HepG2 (cell line): ENCODE data around the gene PHLDB1. TPM values are rescaled to one million over a fixed set of nuclear protein-coding genes. Genes with fewer than 3 reads are reported as not detected.
"Not testable (repeated sequence)": the region's sequence is repeated elsewhere in the genome, so short reads cannot be mapped to it uniquely, and the experiment has no call there.

Source experiments
- ATAC-seq: fragments of 200-7000 bp; cut with Tn5 transposase; 3 replicates; pipeline ENCODE4 v1.9.1; 2020; ENCODE audit warnings: mild to moderate bottlenecking, moderate library complexity
- BruUV-seq: library from RNA; stranded (reverse); fragments of 400-500 nt; replicated peaks from 2 replicates; lab custom pipeline; 2021; lab: Mats Ljungman, UMichigan
- CTCF ChIA-PET: fragments of 300-600 bp; formaldehyde crosslinking; extraction: SDS; loops from one replicate; lab custom pipeline; 2021; ENCODE audit warnings: low total read pairs, inconsistent platforms, low intra/inter-chr PET ratio; lab: Yijun Ruan, JAX
- POLR2A ChIA-PET: fragments of 350-600 bp; sonication (Branson Sonifier 250); formaldehyde crosslinking; loops from one replicate; lab custom pipeline; 2020; ENCODE audit warnings: antibody characterized with exemption, inconsistent platforms; lab: Yijun Ruan, JAX
- DNase-seq: peaks from one replicate; pipeline ENCODE4 v3.0.0-alpha.2; 2015; ENCODE audit warnings: low spot score
- FAIRE-seq: peaks from 3 replicates; lab custom pipeline; 2011; peaks lifted over from hg19 to GRCh38; lab: Jason Lieb, UNC
- H2AFZ ChIP-seq: one replicate; pipeline ENCODE4 v1.6.1; 2011; ENCODE audit warnings: low read length, inconsistent platforms
- H3K27ac ChIP-seq: fragments of 300-600 bp; 3 replicates; pipeline ENCODE4 v1.8.0; 2011; ENCODE audit warnings: mixed run types, mild to moderate bottlenecking, mixed read lengths, low read length, inconsistent platforms; ENCODE audit not compliant: insufficient read depth; ENCODE audit errors: extremely low read length
- H3K27me3 ChIP-seq, 2 experiments: fragments of 200-600 bp in 1 of 2; 2 replicates in 1 of 2; 3 replicates in 1 of 2; pipeline versions ENCODE4 v1.6.0 to v1.8.0; 2011; ENCODE audit warnings: low read length in 2 of 2, mild to moderate bottlenecking in 2 of 2, moderate library complexity in 2 of 2, inconsistent platforms in 1 of 2; ENCODE audit not compliant: insufficient read depth in 2 of 2, control insufficient read depth in 1 of 2
- H3K36me3 ChIP-seq, 2 experiments: fragments of 200-600 bp in 1 of 2; replicated peaks in 1 of 2; 2 replicates in 1 of 2; 3 replicates in 1 of 2; pipeline versions ENCODE4 v1.5.1 to v1.8.0; 2011; ENCODE audit warnings: low read length in 2 of 2, inconsistent platforms in 1 of 2; ENCODE audit not compliant: insufficient read depth in 2 of 2, control insufficient read depth in 1 of 2
- H3K4me1 ChIP-seq: 2 replicates; pipeline ENCODE4 v1.5.1; 2012; ENCODE audit warnings: low read length, inconsistent platforms; ENCODE audit not compliant: insufficient read depth
- H3K4me2 ChIP-seq: 2 replicates; pipeline ENCODE4 v1.6.0; 2011; ENCODE audit warnings: low read depth, low read length, inconsistent platforms
- H3K4me3 ChIP-seq, 3 experiments: fragments of 200-600 bp in 1 of 3; sonication (generic), shearing (Covaris generic) in 1 of 3; replicated peaks in 1 of 3; 2 replicates each; pipeline ENCODE4 v1.5.1; 2011 to 2016; ENCODE audit warnings: low read length in 3 of 3, inconsistent platforms in 2 of 3, low read depth in 2 of 3, mild to moderate bottlenecking in 2 of 3, control low read depth in 1 of 3, mixed read lengths in 1 of 3; ENCODE audit not compliant: insufficient read depth in 1 of 3
- H3K79me2 ChIP-seq: one replicate; pipeline ENCODE4 v1.6.1; 2011; ENCODE audit warnings: low read length, inconsistent platforms; ENCODE audit not compliant: insufficient read depth
- H3K9ac ChIP-seq: 2 replicates; pipeline ENCODE4 v1.6.0; 2011; ENCODE audit warnings: mild to moderate bottlenecking, low read depth, low read length, inconsistent platforms; ENCODE audit not compliant: insufficient read depth
- H3K9me3 ChIP-seq: 2 replicates; pipeline ENCODE4 v1.5.1; 2012; ENCODE audit warnings: mild to moderate bottlenecking, low read length
- H4K20me1 ChIP-seq: 2 replicates; pipeline ENCODE4 v1.6.0; 2011; ENCODE audit warnings: inconsistent platforms, mild to moderate bottlenecking, low read length, moderate library complexity; ENCODE audit not compliant: insufficient read depth
- DRAP1 ChIP-seq: IDR thresholded peaks from 2 replicates; pipeline ENCODE4 v1.6.1; 2016; ENCODE audit warnings: missing genetic modification reagents, missing compliant biosample characterization
- NFYB ChIP-seq: sonication (generic); formaldehyde crosslinking; IDR thresholded peaks from 2 replicates; pipeline ENCODE4 v1.4.0; 2020; ENCODE audit warnings: missing genetic modification reagents
- NFYC ChIP-seq: IDR thresholded peaks from 2 replicates; pipeline ENCODE4 v1.6.1; 2016; ENCODE audit warnings: missing genetic modification reagents, missing compliant biosample characterization
- POLR2A ChIP-seq, 2 experiments: IDR thresholded peaks; 2 replicates each; pipeline ENCODE4 v1.6.1; 2011; ENCODE audit warnings: low read depth in 2 of 2, low read length in 2 of 2, mild to moderate bottlenecking in 1 of 2, moderate library complexity in 1 of 2; ENCODE audit not compliant: insufficient read depth in 1 of 2
- POLR2AphosphoS5 ChIP-seq: IDR thresholded peaks from 2 replicates; pipeline ENCODE4 v1.6.1; 2012; ENCODE audit warnings: low read depth, low read length
- POLR2G ChIP-seq: fragments of 200-400 bp; formaldehyde crosslinking; IDR thresholded peaks from 2 replicates; pipeline ENCODE4 v1.6.1; 2018; ENCODE audit warnings: mild to moderate bottlenecking, low read depth, low read length, moderate library complexity
- RXRA ChIP-seq: sonication (generic); formaldehyde crosslinking; IDR thresholded peaks from 2 replicates; pipeline ENCODE4 v1.5.1; 2020; ENCODE audit warnings: missing genetic modification reagents
- SOX13 ChIP-seq, 3 experiments: fragments of 450-650 bp in 1 of 3; sonication (generic) in 1 of 3; formaldehyde crosslinking in 1 of 3; IDR thresholded peaks in 2 of 3; conservative IDR thresholded peaks in 1 of 3; 2 replicates each; pipeline versions ENCODE4 v1.5.0 to v1.6.1; 2016 to 2020; ENCODE audit warnings: antibody characterized with exemption in 1 of 3, mild to moderate bottlenecking in 1 of 3, missing compliant biosample characterization in 1 of 3, missing genetic modification reagents in 1 of 3, moderate library complexity in 1 of 3
- ZBTB7A ChIP-seq: sonication (generic); formaldehyde crosslinking; IDR thresholded peaks from 2 replicates; pipeline ENCODE4 v1.8.0; 2022; ENCODE audit warnings: mild to moderate bottlenecking, missing genetic modification reagents
- ZHX1 ChIP-seq: sonication (generic); formaldehyde crosslinking; IDR thresholded peaks from 2 replicates; pipeline ENCODE4 v1.8.1; 2022; ENCODE audit warnings: low read depth, mild to moderate bottlenecking, missing genetic modification reagents
- ZMYM4 ChIP-seq: sonication (generic); formaldehyde crosslinking; IDR thresholded peaks from 2 replicates; pipeline ENCODE4 v1.8.1; 2023; ENCODE audit warnings: mild to moderate bottlenecking, missing genetic modification reagents
- WGBS: methylation state at CpG from one replicate; pipeline ENCODE4 v1.1.6; 2017; ENCODE audit warnings: low lambda C conversion rate; 5-methylcytosine and 5-hydroxymethylcytosine counted together
- in situ Hi-C: cut with HindIII; loops from 2 replicates; pipeline ENCODE4 v1.10.0; 2017; ENCODE audit warnings: low pct_unique_long_range_greater_than_20kb; ENCODE audit not compliant: extremely low pct_ligation_motif_present
- intact Hi-C: fragments of 100-400 bp; cut with micrococcal nuclease; formaldehyde crosslinking; loops from one replicate; pipeline ENCODE4 v1.10.0; 2022; ENCODE audit not compliant: unreplicated experiment
- polyA plus RNA-seq, 8 experiments: library from polyadenylated mRNA; depleted of rRNA in 3 of 8; stranded (reverse) in 7 of 8; unstranded in 1 of 8; fragments of >200 nt; fragmentation: Illumina TruSeq in 4 of 8; extraction: Trizol in 4 of 8; gene quantifications; 2 replicates each; pipeline versions ENCODE4 v1.2.1 to v1.2.3, GENCODE V29; 2011 to 2016; ENCODE audit warnings: low read depth in 4 of 8, missing spikeins in 1 of 8, mixed read lengths in 1 of 8; ENCODE audit not compliant: insufficient read depth in 1 of 8
- total RNA-seq, 5 experiments: library from RNA; depleted of rRNA; stranded (reverse); fragments of >200 nt; fragmentation: Illumina TruSeq; extraction: Trizol; gene quantifications; 2 replicates each; pipeline ENCODE4 v1.2.3, GENCODE V29; 2016; ENCODE audit warnings: low read depth in 1 of 5

The PHLDB1 gene
- total and polyA plus RNA-seq, 2 of the 13 experiments (the other 11 are each of a cell fraction or from before 2014, with no cell fraction given) = 13.8 to 14.2 TPM

GRCh38 chr11:118687906-118688305 lies 80.5 kb downstream of the PHLDB1 start:
- Histone ChIP-seq H3K27ac (no peak overlapping the region), H4K20me1 (no peaks in the 10 kb centered on the region), H3K4me1 (peaks cover 59% of the 10 kb centered on the region), H2AFZ (no peak overlapping the region), H3K9me3 (no peaks in the 10 kb centered on the region), H3K36me3 (no peaks in the 10 kb centered on the region), H3K4me3 (no peak overlapping the region), H3K9ac (peak overlapping the region; percentile 39; the same call in 1 of the 2 replicates), H3K4me2 (peak overlapping the region; percentile 49), H3K79me2 (no peaks in the 10 kb centered on the region), H3K27me3 (no peaks in the 10 kb centered on the region; a peak in 1 of 5 replicates)
- TF ChIP-seq RXRA (CRISPR knock-in tag) = peak; percentile 32; the same call in 1 of the 2 replicates
- no peak for TF ChIP-seq ZBTB7A (CRISPR knock-in tag)
- 36% methylated on average over 2 of the region's 5 CpGs for WGBS
- no peak for DNase-seq
- no peak for FAIRE-seq
- ATAC-seq = no peak
- in situ Hi-C loops (no loop called here), intact Hi-C loops (no loop called here)
- ChIA-PET POLR2A (interaction anchor here (0.8 to 2.8 kb wide), 6 partner anchors 9 to 103 kb away, joined by 4 to 28 read pairs (median 8); partner anchors contain the start of genes DDX6 and TREH), CTCF (no interaction called here)
- TSS peak; percentile 99 for BruUV-seq

DNA sequence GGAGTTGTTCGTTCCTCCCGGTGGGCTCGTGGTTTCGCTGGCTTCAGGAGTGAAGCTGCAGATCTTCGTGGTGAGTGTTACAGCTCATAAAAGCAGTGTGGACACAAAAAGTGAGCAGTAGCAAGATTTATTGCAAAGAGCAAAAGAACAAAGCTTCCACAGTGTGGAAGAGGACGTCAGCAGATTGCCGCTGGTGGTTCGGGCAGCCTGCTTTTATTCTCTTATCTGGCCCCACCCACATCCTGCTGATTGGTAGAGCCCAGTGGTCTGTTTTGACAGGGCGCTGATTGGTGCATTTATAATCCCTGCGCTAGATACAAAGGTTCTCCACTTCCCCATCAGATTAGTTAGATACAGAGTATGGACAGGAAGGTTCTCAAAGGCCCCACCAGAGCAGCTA lies 80.9 kb downstream of the PHLDB1 start:
- ATAC-seq; H3K79me2 ChIP-seq; H3K27ac ChIP-seq; H3K36me3 ChIP-seq; H3K27me3 ChIP-seq; H4K20me1 ChIP-seq; H3K9ac ChIP-seq; BruUV-seq; H3K4me3 ChIP-seq; CTCF ChIA-PET; FAIRE-seq; intact Hi-C loops; in situ Hi-C loops; H2AFZ ChIP-seq; H3K9me3 ChIP-seq; TF ChIP-seq SOX13 (IDR thresholded peaks at IDR 0.05): not testable (repeated sequence)
- Histone ChIP-seq H3K4me1 (peaks cover 63% of the 10 kb centered on the region), H3K4me2 (peak overlapping the region; percentile 49)
- peak; percentile 37 for DNase-seq
- WGBS = 41% methylated on average over 9 of the region's 10 CpGs
- POLR2A ChIA-PET = interaction anchor here (0.8 to 2.8 kb wide), 7 partner anchors 9 to 103 kb away, joined by 4 to 28 read pairs (median 11); partner anchors contain the start of genes DDX6 and TREH
- TF ChIP-seq POLR2G (peak; percentile 63), ZMYM4 (CRISPR knock-in tag) (peak; percentile 21; the same call in 1 of the 2 replicates), POLR2A (IDR thresholded peaks at IDR 0.05; ENCODE audit: insufficient read depth in 1 of 2, low read depth in 2 of 2, low read length in 2 of 2) (peak; percentile 54 to 69; a peak in 3 of 4 replicates), SOX13 (CRISPR knock-in tag; conservative IDR thresholded peaks at IDR 0.05 in 1 of 2, IDR thresholded peaks at IDR 0.05 in 1 of 2) (0 out of 4 replicates have a peak, but pooled peaks of 1 of the 2 experiments have one; percentile 9), NFYB (CRISPR knock-in tag) (peak; percentile 82), DRAP1 (CRISPR knock-in tag) (peak; percentile 74; the same call in 1 of the 2 replicates), POLR2AphosphoS5 (peak; percentile 42), NFYC (CRISPR knock-in tag) (peak; percentile 80), ZHX1 (CRISPR knock-in tag) (0 out of 2 replicates have a peak, but pooled peaks have one; percentile 26)
